Parathyroid adenoma (tissue), 2 donors: ENCODE results near the gene MARF1.

Experiments used
- H2AFZ ChIP-seq: fragments of 300-600 bp; sonication (generic); one replicate; pipeline ENCODE4 v1.7.0; 2017; ENCODE audit warnings: antibody characterized with exemption, mild to moderate bottlenecking
- H3K27ac ChIP-seq: fragments of 300-600 bp; sonication (generic); one replicate; pipeline ENCODE4 v1.7.0; 2017
- H3K27me3 ChIP-seq: fragments of 300-600 bp; sonication (generic); one replicate; pipeline ENCODE4 v1.7.0; 2017; ENCODE audit warnings: low read length; ENCODE audit not compliant: control insufficient read depth, insufficient read depth
- H3K36me3 ChIP-seq: fragments of 300-600 bp; sonication (generic); one replicate; pipeline ENCODE4 v1.7.0; 2017; ENCODE audit warnings: low read length; ENCODE audit not compliant: control insufficient read depth, insufficient read depth
- H3K4me1 ChIP-seq: fragments of 300-600 bp; sonication (generic); one replicate; pipeline ENCODE4 v1.7.0; 2017; ENCODE audit warnings: control low read depth
- H3K4me2 ChIP-seq: fragments of 300-600 bp; sonication (generic); one replicate; pipeline ENCODE4 v1.7.0; 2017; ENCODE audit warnings: low read length
- H3K4me3 ChIP-seq: fragments of 300-600 bp; sonication (generic); one replicate; pipeline ENCODE4 v1.7.0; 2017; ENCODE audit warnings: low read depth, low read length
- H3K79me2 ChIP-seq: fragments of 300-600 bp; sonication (generic); one replicate; pipeline ENCODE4 v1.7.0; 2017; ENCODE audit warnings: control low read depth
- H3K9ac ChIP-seq: fragments of 300-600 bp; sonication (generic); one replicate; pipeline ENCODE4 v1.7.0; 2017; ENCODE audit warnings: mild to moderate bottlenecking
- H3K9me3 ChIP-seq: fragments of 300-600 bp; sonication (generic); one replicate; pipeline ENCODE4 v1.7.0; 2017; ENCODE audit warnings: low read length; ENCODE audit not compliant: control insufficient read depth
- TF ChIP-seq, protein P1 (sequence below): fragments of 300-600 bp; sonication (generic); IDR thresholded peaks from one replicate; pipeline ENCODE4 v1.7.0; 2017; ENCODE audit warnings: antibody characterized with exemption, mild to moderate bottlenecking
- donor health status: primary hyperparathyroidism.

The MARF1 gene

DNA sequence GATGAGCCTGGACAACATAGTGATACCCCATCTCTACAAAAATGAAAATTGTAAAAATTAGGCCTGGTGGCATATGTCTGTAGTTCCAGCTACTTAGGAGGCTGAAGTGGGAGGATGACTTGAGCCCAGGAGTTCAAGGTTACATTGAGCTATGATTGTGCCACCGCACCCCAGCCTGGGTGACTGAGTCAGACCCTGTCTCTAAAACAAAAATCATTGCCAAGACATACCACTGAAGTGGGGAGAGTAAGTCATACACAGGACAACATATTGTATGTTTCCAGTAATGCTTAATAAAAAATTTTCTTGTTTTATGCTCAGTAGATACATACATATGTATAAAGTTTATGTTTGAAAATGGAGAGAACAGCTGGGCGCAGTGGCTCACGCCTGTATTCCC, 46.3 kb upstream of the MARF1 start:
- no peaks in the 10 kb centered on the region for H3K9me3 ChIP-seq
- no peaks in the 10 kb centered on the region for H3K79me2 ChIP-seq
- H3K4me2 ChIP-seq = no peak overlapping the region
- H3K9ac ChIP-seq = no peak overlapping the region
- no peaks in the 10 kb centered on the region for H3K27me3 ChIP-seq
- H3K36me3 ChIP-seq = no peaks in the 10 kb centered on the region
- TF ChIP-seq, protein P1, sequence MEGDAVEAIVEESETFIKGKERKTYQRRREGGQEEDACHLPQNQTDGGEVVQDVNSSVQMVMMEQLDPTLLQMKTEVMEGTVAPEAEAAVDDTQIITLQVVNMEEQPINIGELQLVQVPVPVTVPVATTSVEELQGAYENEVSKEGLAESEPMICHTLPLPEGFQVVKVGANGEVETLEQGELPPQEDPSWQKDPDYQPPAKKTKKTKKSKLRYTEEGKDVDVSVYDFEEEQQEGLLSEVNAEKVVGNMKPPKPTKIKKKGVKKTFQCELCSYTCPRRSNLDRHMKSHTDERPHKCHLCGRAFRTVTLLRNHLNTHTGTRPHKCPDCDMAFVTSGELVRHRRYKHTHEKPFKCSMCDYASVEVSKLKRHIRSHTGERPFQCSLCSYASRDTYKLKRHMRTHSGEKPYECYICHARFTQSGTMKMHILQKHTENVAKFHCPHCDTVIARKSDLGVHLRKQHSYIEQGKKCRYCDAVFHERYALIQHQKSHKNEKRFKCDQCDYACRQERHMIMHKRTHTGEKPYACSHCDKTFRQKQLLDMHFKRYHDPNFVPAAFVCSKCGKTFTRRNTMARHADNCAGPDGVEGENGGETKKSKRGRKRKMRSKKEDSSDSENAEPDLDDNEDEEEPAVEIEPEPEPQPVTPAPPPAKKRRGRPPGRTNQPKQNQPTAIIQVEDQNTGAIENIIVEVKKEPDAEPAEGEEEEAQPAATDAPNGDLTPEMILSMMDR = no peak
- no peak overlapping the region for H2AFZ ChIP-seq
- no peaks in the 10 kb centered on the region for H3K4me1 ChIP-seq
- H3K27ac ChIP-seq = no peak overlapping the region
- H3K4me3 ChIP-seq = no peak overlapping the region

- Histone ChIP-seq H3K4me3 (no peak overlapping the region), H3K36me3 (no peaks in the 10 kb centered on the region), H3K9ac (no peak overlapping the region), H3K27ac (no peak overlapping the region), H3K4me2 (no peak overlapping the region), H3K27me3 (no peaks in the 10 kb centered on the region), H3K4me1 (no peaks in the 10 kb centered on the region), H2AFZ (no peak overlapping the region), H3K79me2 (no peaks in the 10 kb centered on the region), H3K9me3 (no peaks in the 10 kb centered on the region)
- TF ChIP-seq, protein P1 = no peak
Measured at GRCh38 chr16:15686287-15686686, 43.3 kb upstream of the MARF1 start.

DNA sequence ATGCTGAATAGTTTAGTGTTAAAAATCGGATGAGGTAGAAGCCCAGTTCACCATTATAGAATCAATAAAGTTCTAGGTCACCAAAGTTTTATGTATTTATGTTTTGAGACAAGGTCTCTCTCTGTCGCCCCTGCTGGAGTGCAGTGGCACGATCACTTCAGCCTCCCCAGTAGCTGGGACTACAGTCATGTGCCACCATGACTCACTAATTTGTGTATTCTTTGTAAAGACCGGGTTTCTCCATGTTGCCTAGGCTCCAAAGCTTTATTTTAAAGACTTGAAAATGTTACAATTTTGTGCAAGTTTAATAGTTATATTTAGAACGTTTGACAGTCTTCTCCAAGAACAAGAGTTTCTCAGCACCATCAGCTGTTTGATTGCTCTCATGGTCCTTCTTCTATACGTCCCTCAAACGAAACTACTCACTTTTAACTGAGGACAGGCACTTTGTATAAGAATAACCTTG, 39.2 kb upstream of the MARF1 start:
- no peaks in the 10 kb centered on the region for H3K9me3 ChIP-seq
- H3K9ac ChIP-seq = no peak overlapping the region
- no peaks in the 10 kb centered on the region for H3K4me1 ChIP-seq
- no peak overlapping the region for H2AFZ ChIP-seq
- H3K27me3 ChIP-seq = no peaks in the 10 kb centered on the region
- no peak overlapping the region for H3K4me2 ChIP-seq
- no peaks in the 10 kb centered on the region for H3K79me2 ChIP-seq
- H3K4me3 ChIP-seq = no peak overlapping the region
- H3K36me3 ChIP-seq = no peaks in the 10 kb centered on the region
- TF ChIP-seq, protein P1 = peak; percentile 30
- no peak overlapping the region for H3K27ac ChIP-seq

- no peaks in the 10 kb centered on the region for H3K79me2 ChIP-seq
- H3K4me3 ChIP-seq = no peak overlapping the region
- no peak overlapping the region for H3K27ac ChIP-seq
- H3K27me3 ChIP-seq = no peaks in the 10 kb centered on the region
- H3K36me3 ChIP-seq = no peaks in the 10 kb centered on the region
- H2AFZ ChIP-seq = no peak overlapping the region
- H3K9me3 ChIP-seq = no peaks in the 10 kb centered on the region
- no peaks in the 10 kb centered on the region for H3K4me1 ChIP-seq
- H3K9ac ChIP-seq = no peak overlapping the region
- H3K4me2 ChIP-seq = no peak overlapping the region
- TF ChIP-seq, protein P1 = no peak
Measured at GRCh38 chr16:15677447-15677846, 34.5 kb upstream of the MARF1 start.

GRCh38 chr16:15676506-15676905, 33.6 kb upstream of the MARF1 start:
- H3K9ac ChIP-seq = no peak overlapping the region
- H3K9me3 ChIP-seq = no peaks in the 10 kb centered on the region
- no peaks in the 10 kb centered on the region for H3K79me2 ChIP-seq
- no peak overlapping the region for H2AFZ ChIP-seq
- H3K27ac ChIP-seq = no peak overlapping the region
- H3K36me3 ChIP-seq = no peaks in the 10 kb centered on the region
- no peaks in the 10 kb centered on the region for H3K4me1 ChIP-seq
- no peaks in the 10 kb centered on the region for H3K27me3 ChIP-seq
- TF ChIP-seq, protein P1 = no peak
- no peak overlapping the region for H3K4me3 ChIP-seq
- no peak overlapping the region for H3K4me2 ChIP-seq
